ENCODE data around the gene EXOC6. TPM values are rescaled to one million over a fixed set of nuclear protein-coding genes. Genes with fewer than 3 reads are reported as not detected.

EXOC6 gene
- 13.5 TPM in 2 replicates for total RNA-seq

DNA sequence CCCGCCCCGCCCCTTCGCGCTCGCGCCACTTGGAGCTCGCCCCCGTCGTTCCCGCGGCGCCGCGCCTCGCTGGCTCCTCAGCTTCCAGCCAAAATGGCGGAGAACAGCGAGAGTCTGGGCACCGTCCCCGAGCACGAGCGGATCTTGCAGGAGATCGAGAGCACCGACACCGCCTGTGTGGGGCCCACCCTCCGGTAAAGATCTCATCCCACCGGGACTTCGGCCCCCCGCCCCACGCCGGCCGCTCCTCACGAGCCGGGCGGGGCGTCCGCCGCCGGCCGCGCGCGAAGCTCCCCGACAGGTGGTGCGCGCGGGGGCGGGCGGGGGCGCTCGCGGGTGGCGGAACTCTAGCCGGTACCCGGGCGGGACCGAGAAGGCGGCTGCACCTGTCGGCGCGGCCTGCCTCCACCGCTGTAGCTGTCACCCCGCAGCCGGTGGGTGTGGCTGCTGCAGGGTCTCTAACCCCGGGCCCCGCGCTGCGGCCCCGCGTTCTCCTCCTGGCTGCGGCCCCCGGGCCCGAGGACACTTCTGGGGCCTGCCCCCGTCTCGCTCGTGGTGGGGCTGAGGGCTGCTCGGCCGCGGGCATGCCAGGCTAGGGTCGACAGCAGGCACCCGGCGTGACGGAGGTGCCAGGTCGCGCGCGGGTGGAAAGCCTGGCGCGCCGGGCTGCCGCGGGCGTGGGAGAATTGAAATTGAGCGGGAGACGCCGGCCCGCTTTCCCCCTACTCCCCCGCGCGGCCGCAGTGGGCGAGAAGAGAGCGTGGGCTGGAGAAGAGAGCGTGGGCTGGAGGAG lies at the start of gene EXOC6:
Gene EXOC6, plus strand, starts transcription at position 80 of the 793 bp plus-strand sequence. Its CDS starts 14 bp downstream, at position 94.
- Mint-ChIP-seq H3K36me3 (ENCODE audit: low read depth) (peaks cover 4% of the 10 kb centered on the region), H3K27ac (peak within 1 kb of the TSS; percentile 93), H3K27me3 (ENCODE audit: insufficient read depth) (peaks cover 2% of the 10 kb centered on the region), H3K9me3 (no peaks in the 10 kb centered on the region), H3K4me3 (peak within 1 kb of the TSS; percentile 88), H3K4me1 (ENCODE audit: low read depth) (peaks cover 38% of the 10 kb centered on the region)
- DNase-seq (ENCODE audit: low spot score), result peak; percentile 78
- intact Hi-C loops (cut with micrococcal nuclease), result loop anchor here (1.0 to 10.0 kb wide), 9 partner anchors 158 to 1054 kb away; partner anchors contain the start of genes CEP55, CPEB3, FRA10AC1 and IDE

DNA sequence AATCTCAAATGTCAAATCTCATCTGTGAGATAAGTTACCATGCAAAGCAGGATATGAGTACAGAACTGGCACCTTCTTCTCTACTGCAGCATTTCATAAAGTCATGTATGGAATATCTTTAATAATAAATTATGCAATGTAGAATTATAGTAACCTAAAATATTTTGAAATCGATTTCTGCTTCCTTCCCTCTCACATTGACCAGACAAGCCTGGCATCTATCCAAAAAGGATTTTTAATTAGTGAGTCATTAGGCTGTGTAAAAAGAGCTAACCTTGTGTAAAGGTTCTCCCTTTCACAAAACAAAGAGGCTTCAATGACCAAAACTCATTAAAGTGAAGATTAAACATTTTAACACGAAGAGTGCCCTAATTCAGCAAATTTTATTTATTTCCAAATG lies 48.8 kb upstream of the EXOC6 start:
- H3K27me3 Mint-ChIP-seq (ENCODE audit: insufficient read depth), result peaks cover 15% of the 10 kb centered on the region
- no peak overlapping the region for H3K4me3 Mint-ChIP-seq
- H3K36me3 Mint-ChIP-seq (ENCODE audit: low read depth), result no peaks in the 10 kb centered on the region
- DNase-seq (ENCODE audit: low spot score), result no peak
- no peaks in the 10 kb centered on the region for H3K9me3 Mint-ChIP-seq
- H3K27ac Mint-ChIP-seq, result no peak overlapping the region
- no peaks in the 10 kb centered on the region for H3K4me1 Mint-ChIP-seq (ENCODE audit: low read depth)
- intact Hi-C loops (cut with micrococcal nuclease), result no loop called here

- Mint-ChIP-seq H3K36me3 (ENCODE audit: low read depth) (no peaks in the 10 kb centered on the region), H3K27me3 (ENCODE audit: insufficient read depth) (peaks cover 12% of the 10 kb centered on the region), H3K9me3 (no peaks in the 10 kb centered on the region), H3K4me3 (no peak overlapping the region), H3K27ac (no peak overlapping the region), H3K4me1 (ENCODE audit: low read depth) (no peaks in the 10 kb centered on the region)
- intact Hi-C loops (cut with micrococcal nuclease), result no loop called here
- DNase-seq (ENCODE audit: low spot score), result no peak
Observed at GRCh38 chr10:92800134-92800733, 48.1 kb upstream of the EXOC6 start.

DNA sequence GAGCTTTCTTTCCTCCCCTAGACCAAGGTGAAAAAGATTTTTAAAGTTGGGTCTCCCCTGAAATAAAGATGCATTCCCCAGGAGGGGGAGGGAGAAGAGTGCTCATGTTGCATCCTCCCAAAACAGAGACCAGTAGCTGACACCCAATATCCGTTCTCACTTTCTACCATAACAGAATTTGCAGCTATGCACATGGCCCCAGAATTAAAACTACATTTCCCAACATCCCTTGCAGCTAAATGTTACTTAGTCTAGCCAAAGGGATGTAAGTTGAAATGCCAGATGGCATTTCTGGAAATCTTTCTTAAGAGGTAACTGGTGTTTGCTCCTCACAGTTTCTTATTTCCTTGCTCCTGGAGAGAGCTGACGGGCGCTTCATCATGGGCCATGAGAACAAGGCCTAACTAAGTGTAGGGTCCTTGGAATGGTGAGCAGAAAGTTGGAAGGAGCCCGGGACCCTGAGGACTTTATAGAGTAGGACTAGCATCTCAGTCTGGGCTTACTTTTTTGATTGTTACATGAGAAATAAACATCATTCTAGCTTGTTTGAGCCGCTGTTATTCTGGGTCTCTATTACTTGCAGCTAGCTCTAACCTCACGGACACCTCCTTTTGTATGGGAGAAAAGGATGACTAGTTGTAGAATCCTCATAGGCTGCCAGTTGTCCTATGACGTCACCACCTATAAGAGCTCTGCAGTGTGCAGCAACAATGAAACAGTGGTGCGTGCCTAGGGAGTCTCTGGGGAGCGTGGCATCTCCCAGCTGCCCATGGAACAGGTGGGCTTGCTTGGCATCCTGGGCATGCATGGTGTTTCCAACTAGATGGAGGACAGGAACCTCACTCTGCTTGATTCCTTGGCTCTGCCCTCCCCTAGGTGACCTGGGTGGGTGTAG lies 46.1 kb upstream of the EXOC6 start:
- Mint-ChIP-seq H3K27ac (no peak overlapping the region), H3K9me3 (no peaks in the 10 kb centered on the region), H3K36me3 (ENCODE audit: low read depth) (no peaks in the 10 kb centered on the region), H3K4me3 (no peak overlapping the region), H3K4me1 (ENCODE audit: low read depth) (no peaks in the 10 kb centered on the region), H3K27me3 (ENCODE audit: insufficient read depth) (peaks cover 9% of the 10 kb centered on the region)
- intact Hi-C loops (cut with micrococcal nuclease), result no loop called here
- DNase-seq (ENCODE audit: low spot score), result no peak

DNA sequence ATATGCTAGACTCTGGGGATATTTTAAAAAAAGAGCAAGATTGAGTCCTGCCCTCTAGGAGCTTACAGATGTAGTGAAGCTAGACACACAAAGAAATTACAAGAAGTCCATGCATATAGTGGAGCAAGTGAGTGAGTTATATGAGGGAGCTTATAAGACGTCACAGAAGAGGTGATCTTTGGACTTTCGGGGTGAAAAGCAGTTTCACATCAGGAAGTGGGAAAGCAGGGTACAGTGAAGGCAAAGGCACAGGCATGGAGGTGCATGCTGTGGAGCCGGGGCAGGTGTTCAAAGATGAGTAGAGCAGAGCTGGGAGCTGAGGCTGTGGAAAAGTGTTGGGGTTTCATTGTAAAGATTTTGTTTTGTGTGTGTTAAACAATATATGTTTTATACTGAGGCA lies 38.5 kb upstream of the EXOC6 start:
- Mint-ChIP-seq H3K4me1 (ENCODE audit: low read depth) (no peaks in the 10 kb centered on the region), H3K27ac (no peak overlapping the region), H3K36me3 (ENCODE audit: low read depth) (no peaks in the 10 kb centered on the region), H3K27me3 (ENCODE audit: insufficient read depth) (peaks cover 12% of the 10 kb centered on the region), H3K4me3 (no peak overlapping the region), H3K9me3 (no peaks in the 10 kb centered on the region)
- intact Hi-C loops (cut with micrococcal nuclease), result no loop called here
- DNase-seq (ENCODE audit: low spot score), result no peak

DNA sequence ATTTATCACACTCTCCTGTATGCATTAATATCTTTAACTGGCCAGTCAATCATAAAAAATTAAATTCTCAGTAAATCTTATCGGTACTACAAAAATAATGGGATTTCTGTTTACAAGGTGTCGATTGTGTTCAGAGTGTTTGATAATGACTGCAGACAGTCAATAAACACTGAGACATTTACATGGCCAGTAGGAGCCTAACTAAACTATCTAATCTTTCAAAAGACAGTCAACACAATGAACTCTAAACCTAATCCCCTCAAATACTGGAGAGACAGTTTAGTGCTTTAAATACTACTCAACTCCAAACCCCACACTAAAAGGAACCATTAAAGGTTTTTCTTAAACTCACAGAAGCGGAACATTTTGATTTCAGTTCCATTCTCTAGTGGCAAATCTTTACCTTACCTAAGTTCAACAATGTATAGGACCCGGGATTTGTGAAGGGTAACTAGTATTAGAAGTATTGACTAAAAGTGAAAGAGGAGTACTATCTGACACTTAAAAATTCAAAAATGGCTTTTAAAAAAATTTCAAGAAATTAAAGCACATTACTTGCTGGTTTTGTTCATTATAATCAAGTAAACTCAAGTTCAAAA lies 37.3 kb upstream of the EXOC6 start:
- H3K9me3 Mint-ChIP-seq, result no peaks in the 10 kb centered on the region
- peaks cover 11% of the 10 kb centered on the region for H3K27me3 Mint-ChIP-seq (ENCODE audit: insufficient read depth)
- no peaks in the 10 kb centered on the region for H3K36me3 Mint-ChIP-seq (ENCODE audit: low read depth)
- H3K4me3 Mint-ChIP-seq, result no peak overlapping the region
- no peak overlapping the region for H3K27ac Mint-ChIP-seq
- intact Hi-C loops (cut with micrococcal nuclease), result no loop called here
- H3K4me1 Mint-ChIP-seq (ENCODE audit: low read depth), result no peaks in the 10 kb centered on the region
- DNase-seq (ENCODE audit: low spot score), result no peak

DNA sequence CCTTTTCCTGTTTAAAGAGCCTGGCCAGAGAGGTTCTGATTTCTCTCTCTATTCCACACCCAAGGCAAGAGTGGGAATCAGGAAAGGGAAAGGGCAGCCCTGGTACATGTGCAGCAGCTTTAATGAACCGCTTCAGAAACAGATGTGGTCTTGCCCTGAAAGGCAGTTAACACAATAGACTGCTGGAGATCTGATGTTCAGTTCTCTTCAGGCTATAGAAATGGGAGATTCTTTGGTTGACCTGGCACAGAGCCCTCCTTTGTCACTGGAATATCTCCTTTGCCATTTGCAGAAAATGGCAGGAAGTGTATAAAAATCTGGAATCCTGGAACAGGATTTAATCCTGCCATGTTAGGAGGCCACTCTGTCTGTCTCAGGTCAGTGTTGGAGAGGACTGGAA lies 36.3 kb upstream of the EXOC6 start:
- Mint-ChIP-seq H3K4me3 (no peak overlapping the region), H3K9me3 (no peaks in the 10 kb centered on the region), H3K27me3 (ENCODE audit: insufficient read depth) (peaks cover 10% of the 10 kb centered on the region), H3K4me1 (ENCODE audit: low read depth) (no peaks in the 10 kb centered on the region), H3K36me3 (ENCODE audit: low read depth) (no peaks in the 10 kb centered on the region), H3K27ac (no peak overlapping the region)
- no peak for DNase-seq (ENCODE audit: low spot score)
- intact Hi-C loops (cut with micrococcal nuclease), result no loop called here

DNA sequence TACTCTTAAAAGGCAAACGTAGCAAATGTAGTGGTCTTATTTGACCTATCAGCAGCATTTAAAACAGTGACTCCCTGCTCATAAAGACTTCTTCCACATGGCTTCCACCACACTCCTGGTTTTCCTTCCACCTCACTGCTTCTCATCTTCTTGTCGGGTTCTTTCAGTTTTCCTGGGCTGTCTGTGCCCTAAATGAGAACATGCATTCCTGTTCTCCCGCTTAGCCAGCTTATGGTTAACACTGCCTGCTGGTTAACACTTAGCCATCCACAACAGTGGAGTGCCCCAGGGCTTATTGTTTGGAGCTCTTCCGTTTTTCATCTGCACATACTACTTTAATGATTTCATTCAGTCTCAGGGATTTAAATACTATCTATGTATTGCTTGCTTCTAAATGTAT lies 34.3 kb upstream of the EXOC6 start:
- DNase-seq (ENCODE audit: low spot score), result no peak
- Mint-ChIP-seq H3K4me3 (no peak overlapping the region), H3K9me3 (no peaks in the 10 kb centered on the region), H3K4me1 (ENCODE audit: low read depth) (no peaks in the 10 kb centered on the region), H3K27ac (no peak overlapping the region), H3K36me3 (ENCODE audit: low read depth) (no peaks in the 10 kb centered on the region), H3K27me3 (ENCODE audit: insufficient read depth) (peaks cover 10% of the 10 kb centered on the region)
- intact Hi-C loops (cut with micrococcal nuclease), result no loop called here

GRCh38 chr10:92814790-92815189 lies 33.5 kb upstream of the EXOC6 start:
- peaks cover 10% of the 10 kb centered on the region for H3K27me3 Mint-ChIP-seq (ENCODE audit: insufficient read depth)

GRCh38 chr10:92816091-92816531 lies 32.2 kb upstream of the EXOC6 start:
- Mint-ChIP-seq H3K9me3 (no peaks in the 10 kb centered on the region), H3K4me1 (ENCODE audit: low read depth) (peaks cover 7% of the 10 kb centered on the region), H3K4me3 (no peak overlapping the region), H3K27me3 (ENCODE audit: insufficient read depth) (peaks cover 8% of the 10 kb centered on the region), H3K27ac (no peak overlapping the region), H3K36me3 (ENCODE audit: low read depth) (no peaks in the 10 kb centered on the region)
- no peak for DNase-seq (ENCODE audit: low spot score)
- intact Hi-C loops (cut with micrococcal nuclease), result no loop called here

More at GRCh38 chr10:92814790-92815189, 33.5 kb upstream of the EXOC6 start:
- intact Hi-C loops (cut with micrococcal nuclease), result no loop called here
- H3K4me3 Mint-ChIP-seq, result no peak overlapping the region
- DNase-seq (ENCODE audit: low spot score), result no peak
- no peaks in the 10 kb centered on the region for H3K36me3 Mint-ChIP-seq (ENCODE audit: low read depth)
- H3K4me1 Mint-ChIP-seq (ENCODE audit: low read depth), result peaks cover 1% of the 10 kb centered on the region
- no peak overlapping the region for H3K27ac Mint-ChIP-seq
- no peaks in the 10 kb centered on the region for H3K9me3 Mint-ChIP-seq

DNA sequence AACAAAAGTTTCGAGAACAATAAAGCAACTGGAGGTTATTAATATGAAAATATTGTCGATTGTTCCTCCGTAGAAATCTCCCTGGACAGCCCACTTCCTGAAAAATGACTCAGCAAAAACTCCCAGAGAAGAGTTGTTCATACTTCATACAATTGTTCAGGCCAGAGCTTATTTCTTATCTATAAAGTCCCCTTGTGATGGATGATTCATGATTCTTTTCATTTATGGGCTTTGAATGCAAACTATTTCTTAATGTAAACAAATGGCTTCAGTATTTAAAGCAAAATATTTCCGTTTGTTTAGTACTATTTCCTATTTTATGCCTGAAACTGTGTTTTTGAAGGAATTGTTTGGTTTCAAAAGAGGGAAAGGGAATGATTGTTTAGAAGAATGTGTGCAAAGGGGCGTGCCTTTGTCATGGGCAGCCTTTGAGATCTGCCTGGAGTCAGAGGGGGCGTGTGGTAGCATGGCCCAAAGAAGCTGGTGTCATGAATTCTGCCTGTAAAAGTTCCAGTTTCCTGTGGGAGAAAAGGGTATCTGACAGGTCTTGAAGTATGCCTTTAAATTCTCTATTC lies 26.2 kb upstream of the EXOC6 start:
- Mint-ChIP-seq H3K4me3 (no peak overlapping the region), H3K9me3 (no peaks in the 10 kb centered on the region), H3K27ac (no peak overlapping the region), H3K36me3 (ENCODE audit: low read depth) (no peaks in the 10 kb centered on the region), H3K4me1 (ENCODE audit: low read depth) (peaks cover 24% of the 10 kb centered on the region), H3K27me3 (ENCODE audit: insufficient read depth) (peaks cover under 1% of the 10 kb centered on the region)
- DNase-seq (ENCODE audit: low spot score), result no peak
- intact Hi-C loops (cut with micrococcal nuclease), result no loop called here

DNA sequence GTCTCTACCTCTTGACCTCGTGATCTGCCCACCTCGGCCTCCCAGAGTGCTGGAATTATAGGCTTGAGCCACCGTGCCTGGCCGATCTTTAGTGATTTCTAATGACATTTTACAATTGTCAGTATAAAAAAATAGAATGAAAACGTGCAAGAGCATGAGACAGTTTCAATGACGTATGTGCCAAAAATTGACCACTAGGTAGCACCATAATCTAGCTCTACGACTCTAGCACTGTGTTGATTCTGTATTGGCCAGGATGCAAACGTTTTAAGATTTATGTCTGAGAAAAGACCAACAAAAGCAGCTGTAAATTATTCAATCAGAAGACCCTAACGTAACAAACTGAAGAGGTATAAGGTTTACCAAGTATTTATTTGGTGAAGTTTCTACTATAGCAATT lies 25.4 kb upstream of the EXOC6 start:
- no peaks in the 10 kb centered on the region for H3K9me3 Mint-ChIP-seq
- no peaks in the 10 kb centered on the region for H3K36me3 Mint-ChIP-seq (ENCODE audit: low read depth)
- H3K27me3 Mint-ChIP-seq (ENCODE audit: insufficient read depth), result no peaks in the 10 kb centered on the region
- DNase-seq (ENCODE audit: low spot score), result no peak
- no peak overlapping the region for H3K27ac Mint-ChIP-seq
- intact Hi-C loops (cut with micrococcal nuclease), result no loop called here
- peaks cover 24% of the 10 kb centered on the region for H3K4me1 Mint-ChIP-seq (ENCODE audit: low read depth)
- no peak overlapping the region for H3K4me3 Mint-ChIP-seq
